ENCODE results near the gene ADRB2.

Gene ADRB2

DNA sequence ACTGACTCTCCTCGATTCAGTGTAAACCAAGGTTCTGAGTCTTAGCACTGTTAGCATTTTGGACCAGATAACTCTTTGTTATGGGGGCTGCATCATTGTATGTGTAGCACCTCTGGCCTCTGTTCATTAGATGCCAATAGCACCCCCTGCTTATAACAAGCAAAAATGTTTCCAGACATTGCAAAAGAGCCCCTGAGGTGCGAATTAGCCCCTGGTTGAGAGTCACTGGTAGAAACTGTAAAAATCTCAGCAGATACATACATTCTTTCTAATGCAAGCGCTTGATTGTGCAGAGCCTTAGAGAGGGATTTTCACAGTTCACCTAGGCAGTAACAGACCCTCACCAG, 2.8 kb downstream of the ADRB2 start:
- no peak for FAIRE-seq
- DNase-seq (ENCODE audit: extremely low spot score, insufficient read length, low read depth) = no peak

DNA sequence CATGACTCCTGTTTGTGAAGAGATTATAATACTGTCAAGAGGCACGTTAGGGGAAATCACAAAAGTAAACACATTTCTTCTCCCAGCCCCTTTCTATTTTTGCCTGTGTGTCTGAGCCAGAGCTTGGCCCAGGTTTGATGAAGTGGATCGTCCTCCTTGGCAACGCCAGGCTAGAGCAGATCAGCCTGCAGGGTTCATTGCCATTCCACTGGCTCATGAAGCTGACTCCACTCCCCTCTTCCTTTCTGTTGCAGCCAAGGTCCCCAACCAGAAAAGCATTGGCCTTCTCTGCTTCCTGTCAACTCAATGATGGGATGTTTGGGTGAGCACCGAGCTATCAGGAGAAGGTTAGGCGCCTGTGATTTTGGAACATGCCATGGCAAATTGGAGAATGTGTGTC, 3.3 kb downstream of the ADRB2 start:
- DNase-seq (ENCODE audit: extremely low spot score, insufficient read length, low read depth) (no peak), FAIRE-seq (no peak)

DNA sequence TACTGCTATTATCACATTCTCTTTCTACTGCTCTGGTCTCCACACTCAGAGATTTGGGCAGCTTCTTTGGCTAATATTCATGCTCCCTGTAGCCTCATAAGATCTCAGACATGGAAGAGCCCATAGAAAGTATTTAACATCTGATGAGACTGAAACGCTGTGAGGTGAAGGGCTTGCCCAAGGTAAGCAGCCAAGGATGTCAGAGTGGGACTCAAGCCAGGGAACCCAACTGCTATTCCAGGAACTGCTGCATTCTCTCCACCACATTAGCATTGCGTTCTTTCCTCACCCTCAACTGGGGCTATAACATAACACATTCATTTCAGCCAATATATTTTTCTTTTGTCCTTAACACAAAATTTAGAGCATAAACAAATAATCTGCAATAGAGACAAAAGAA, 3.8 kb downstream of the ADRB2 start:
- DNase-seq (ENCODE audit: extremely low spot score, insufficient read length, low read depth) = no peak
- FAIRE-seq = no peak

DNA sequence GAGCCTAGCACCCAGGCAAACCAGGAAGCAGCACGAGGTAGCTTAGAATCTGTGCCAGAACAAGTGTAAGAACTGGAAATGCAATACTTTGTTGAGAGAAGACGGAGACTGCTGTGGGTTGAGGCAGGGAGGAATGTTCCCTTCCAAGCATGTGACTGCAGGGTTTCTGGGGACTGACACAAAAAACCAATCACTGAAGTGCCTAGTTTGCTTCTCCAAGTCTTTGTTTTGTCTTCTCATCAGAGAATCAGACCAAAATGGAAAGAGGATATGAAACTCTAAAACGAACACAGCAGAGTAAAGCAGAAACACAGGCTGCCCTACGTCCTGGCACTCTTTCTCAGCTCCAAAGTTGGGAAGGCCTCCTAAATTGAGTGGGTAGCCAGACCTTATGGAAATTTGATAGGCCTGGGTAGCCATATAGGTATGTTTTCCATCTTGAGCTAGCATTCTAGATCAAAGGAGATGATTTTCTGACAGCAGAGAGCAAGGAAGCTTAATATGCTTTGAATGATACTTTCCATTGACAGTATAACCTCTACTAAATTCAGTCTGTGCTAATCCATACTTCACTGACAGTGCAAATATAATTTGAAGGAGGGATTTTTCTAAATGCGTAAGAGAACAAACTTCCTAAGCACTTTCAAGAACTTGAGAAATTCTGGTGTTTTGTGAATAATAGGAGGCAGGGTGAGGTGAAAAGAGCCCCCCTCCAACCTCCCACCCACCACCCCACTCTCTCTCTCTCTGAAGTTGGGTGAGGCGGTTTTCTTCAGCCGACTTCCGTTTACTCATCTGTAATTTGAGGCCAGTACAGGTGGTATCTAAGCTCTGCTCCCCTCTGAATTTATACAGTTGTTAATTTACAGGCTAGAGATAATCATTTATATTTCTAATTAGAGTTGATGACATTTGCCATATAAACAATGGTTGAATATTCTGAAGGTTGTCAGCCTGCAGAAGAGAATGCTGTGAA, 5.5 kb downstream of the ADRB2 start:
- DNase-seq (ENCODE audit: extremely low spot score, insufficient read length, low read depth) (no peak), FAIRE-seq (peak; percentile 88)

DNA sequence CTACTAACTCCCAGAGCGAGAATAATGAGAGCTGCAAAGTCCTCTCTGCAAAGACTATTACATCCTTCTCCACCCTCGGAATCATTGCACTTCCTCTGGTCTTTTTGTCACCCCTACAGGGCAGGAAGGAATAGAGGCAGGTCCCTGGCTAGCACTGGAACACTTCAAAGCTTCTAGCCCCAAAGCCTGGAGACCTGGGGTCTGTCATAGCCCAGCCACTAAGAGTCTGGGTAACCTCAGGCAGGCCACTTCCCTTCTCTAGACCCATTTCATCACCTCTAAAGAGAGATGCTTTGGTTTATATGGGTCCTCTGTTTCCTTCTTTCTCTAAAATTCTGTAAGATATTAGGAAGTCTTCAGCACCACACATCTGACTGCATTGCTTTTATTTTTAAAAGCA, 6.7 kb downstream of the ADRB2 start:
- FAIRE-seq = no peak
- DNase-seq (ENCODE audit: extremely low spot score, insufficient read length, low read depth) = no peak

DNA sequence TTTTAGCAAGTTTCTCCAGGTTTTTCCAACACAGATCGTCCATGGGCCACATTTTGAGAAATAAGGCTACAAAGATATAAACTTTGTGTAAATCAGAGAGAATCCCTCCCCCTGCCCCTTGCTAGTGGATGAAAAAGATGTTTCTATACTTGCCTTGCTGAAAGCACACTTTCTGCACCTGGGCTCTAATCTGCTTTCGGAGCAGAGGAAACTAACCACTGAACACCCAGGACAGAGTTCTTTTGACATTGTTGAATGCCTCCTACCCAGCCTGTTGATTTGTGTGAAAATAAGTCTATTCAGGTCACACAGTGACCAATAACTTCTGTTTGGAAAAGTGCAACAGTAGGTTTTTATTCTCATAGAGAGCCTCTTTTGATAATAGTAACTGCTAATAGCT, 7.5 kb downstream of the ADRB2 start:
- peak; percentile 26 for FAIRE-seq
- DNase-seq (ENCODE audit: extremely low spot score, insufficient read length, low read depth) = no peak

DNA sequence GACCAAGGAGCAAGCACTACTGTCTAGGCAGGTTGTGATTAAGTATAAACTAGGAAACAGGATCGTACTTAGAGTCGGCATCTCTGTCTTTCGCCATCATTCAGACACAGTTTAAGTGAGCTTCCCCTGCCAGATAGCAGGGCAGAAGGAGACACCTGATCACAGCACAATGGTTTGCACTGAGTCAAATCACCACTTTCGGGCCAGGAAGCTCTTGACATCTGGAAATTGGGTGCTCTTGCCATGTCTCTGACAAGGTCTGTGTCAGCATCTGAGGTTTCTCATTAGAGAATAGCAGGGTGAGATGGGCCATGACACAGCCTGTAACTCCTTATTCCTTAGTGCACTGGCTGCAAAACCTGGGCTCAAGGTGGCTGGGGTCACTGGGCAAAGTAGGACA, 8.3 kb downstream of the ADRB2 start:
- DNase-seq (ENCODE audit: extremely low spot score, insufficient read length, low read depth) (no peak), FAIRE-seq (peak; percentile 21)

GRCh38 chr5:148836272-148837250, 10.2 kb downstream of the ADRB2 start:
- no peak for DNase-seq (ENCODE audit: extremely low spot score, insufficient read length, low read depth)
- no peak for FAIRE-seq

GRCh38 chr5:148837383-148837782, 11.0 kb downstream of the ADRB2 start:
- DNase-seq (ENCODE audit: extremely low spot score, insufficient read length, low read depth) = no peak
- FAIRE-seq = no peak

DNA sequence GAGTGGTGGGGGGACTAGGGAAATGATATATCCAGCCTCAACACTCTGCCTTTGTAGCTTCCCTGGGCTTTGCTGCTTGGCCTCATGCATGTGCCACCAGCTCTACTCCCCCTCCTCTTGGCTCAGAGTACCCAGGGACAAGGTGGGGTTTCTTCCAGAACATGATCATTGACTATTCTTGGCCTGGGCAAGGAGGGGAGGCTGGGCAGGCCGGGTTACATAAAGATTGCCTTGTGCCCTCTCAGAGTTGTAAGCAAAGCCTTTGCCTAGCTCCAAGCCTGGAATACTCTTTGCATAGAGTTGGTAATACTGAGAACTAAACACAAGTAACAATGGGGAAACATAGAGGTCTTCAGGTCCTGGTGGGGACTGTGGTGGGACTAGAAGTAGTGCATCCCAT, 11.9 kb downstream of the ADRB2 start:
- DNase-seq (ENCODE audit: extremely low spot score, insufficient read length, low read depth) (no peak), FAIRE-seq (no peak)

- DNase-seq (ENCODE audit: extremely low spot score, insufficient read length, low read depth) (no peak), FAIRE-seq (no peak)
Observed at GRCh38 chr5:148839960-148840359, 13.5 kb downstream of the ADRB2 start.

DNA sequence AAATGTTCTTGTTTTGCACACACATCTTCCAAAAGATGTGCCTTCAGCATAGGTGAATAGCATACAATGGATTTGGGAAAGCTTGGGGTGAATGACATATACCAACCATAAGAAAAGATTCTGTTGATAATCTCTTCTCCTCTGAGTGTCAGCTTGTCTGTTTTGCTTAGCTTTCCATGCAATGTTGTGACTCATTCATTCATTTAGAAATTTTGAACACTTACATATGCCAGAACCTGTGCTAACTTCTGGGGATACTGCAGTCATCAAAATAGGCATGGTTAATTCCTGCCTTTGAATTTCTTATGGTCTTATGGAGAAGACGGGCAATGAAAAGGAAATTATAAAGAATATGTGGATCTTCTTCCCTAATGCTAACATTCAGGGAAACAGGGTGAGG, 14.1 kb downstream of the ADRB2 start:
- FAIRE-seq (no peak), DNase-seq (ENCODE audit: extremely low spot score, insufficient read length, low read depth) (no peak)

GRCh38 chr5:148841519-148841918, 15.1 kb downstream of the ADRB2 start:
- DNase-seq (ENCODE audit: extremely low spot score, insufficient read length, low read depth) (no peak), FAIRE-seq (no peak)

- DNase-seq (ENCODE audit: extremely low spot score, insufficient read length, low read depth) (no peak), FAIRE-seq (no peak)
Observed at GRCh38 chr5:148842161-148842560, 15.8 kb downstream of the ADRB2 start.

- no peak for FAIRE-seq
- no peak for DNase-seq (ENCODE audit: extremely low spot score, insufficient read length, low read depth)
Observed at GRCh38 chr5:148843510-148844318, 17.3 kb downstream of the ADRB2 start.

GRCh38 chr5:148844433-148845280, 18.2 kb downstream of the ADRB2 start:
- FAIRE-seq (no peak), DNase-seq (ENCODE audit: extremely low spot score, insufficient read length, low read depth) (no peak)

DNA sequence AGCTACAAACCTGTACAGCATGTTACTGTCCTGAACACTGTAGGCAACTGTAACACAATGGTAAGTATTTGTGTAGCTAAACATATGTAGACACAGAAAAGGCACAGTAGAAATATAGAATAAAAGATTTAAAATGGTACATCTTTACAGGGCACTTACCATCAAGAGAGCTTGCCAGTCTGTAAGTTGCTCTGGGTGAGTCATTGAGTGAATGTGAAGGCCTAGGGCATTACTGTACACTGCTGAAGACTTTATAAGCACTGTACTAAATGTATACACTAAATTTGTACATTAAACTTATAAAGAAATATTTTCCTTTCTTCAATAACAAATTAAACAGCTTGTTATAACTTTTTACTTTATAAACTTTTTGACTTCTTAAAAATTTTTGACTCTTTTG, 20.5 kb downstream of the ADRB2 start:
- no peak for FAIRE-seq
- no peak for DNase-seq (ENCODE audit: extremely low spot score, insufficient read length, low read depth)

DNA sequence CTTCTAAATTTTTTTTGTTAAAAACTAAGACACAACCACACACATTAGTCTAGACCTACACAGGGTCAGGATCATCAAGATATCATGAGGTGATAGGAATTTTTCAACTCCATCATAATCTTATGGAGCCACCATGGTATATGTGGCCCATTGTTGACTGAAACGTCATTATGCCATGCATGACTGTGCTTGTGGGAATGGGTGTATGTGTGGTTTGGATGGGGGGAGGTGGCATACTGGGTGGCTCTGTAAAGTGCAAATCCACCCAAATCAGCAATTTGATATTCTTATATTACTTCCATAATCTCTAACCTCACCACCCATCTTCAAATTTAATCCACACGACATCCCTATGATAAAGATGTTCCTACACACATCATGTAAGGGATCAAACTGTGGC, 21.0 kb downstream of the ADRB2 start:
- FAIRE-seq (no peak), DNase-seq (ENCODE audit: extremely low spot score, insufficient read length, low read depth) (no peak)

- FAIRE-seq = no peak
- no peak for DNase-seq (ENCODE audit: extremely low spot score, insufficient read length, low read depth)
Observed at GRCh38 chr5:148848393-148849031, 22.1 kb downstream of the ADRB2 start.

Measured in GM18507 (cell line).